Pulmonary artery endothelial cell (primary cell): ENCODE data around the gene TPST2. TPM values are rescaled to one million over a fixed set of nuclear protein-coding genes. Genes with fewer than 3 reads are reported as not detected.

Experiments
- DNase-seq: peaks from one replicate; pipeline ENCODE4 v3.0.0-alpha.2; 2011; ENCODE audit warnings: low read depth, low spot score
- total RNA-seq: library from RNA; depleted of rRNA; stranded (reverse); fragments of >200 nt; gene quantifications from 2 replicates; pipeline ENCODE4 v1.2.3, GENCODE V29; 2014

The TPST2 gene
- total RNA-seq, 1 donor from 2014 or later = 33.6 TPM

- DNase-seq = no peak
Observed at GRCh38 chr22:26476705-26477340, 113.1 kb downstream of the TPST2 start.

DNA sequence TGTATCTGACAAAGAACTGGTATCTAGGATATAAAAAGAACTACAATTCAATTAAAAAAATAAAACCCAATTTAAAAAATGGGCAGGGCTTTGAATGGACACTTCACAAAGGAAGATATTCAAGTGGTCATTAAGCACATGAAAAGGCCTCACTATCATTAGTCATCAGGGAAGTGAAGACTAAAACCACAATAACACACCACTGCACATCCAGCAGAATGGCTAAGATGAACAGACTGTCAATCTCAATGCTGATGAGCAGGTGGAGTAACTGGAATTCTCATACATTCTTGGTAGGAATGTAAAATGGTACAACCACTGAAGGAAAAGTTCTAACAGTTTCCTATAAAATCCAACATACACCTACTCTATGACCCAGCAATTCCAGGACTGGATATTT, 115.2 kb downstream of the TPST2 start:
- DNase-seq = no peak

Other genes with a start within 250 kb of the TPST2 start
- 7.5 and 8.2 TPM in 2 replicates for gene ASPHD2, start 160.9 kb downstream of the TPST2 start, total RNA-seq
- gene HPS4, start 106.3 kb downstream of the TPST2 start, total RNA-seq = 18.0 and 18.4 TPM in 2 replicates
- gene SRRD, start 106.3 kb downstream of the TPST2 start, total RNA-seq = 17.6 and 28.9 TPM in 2 replicates
- gene TFIP11, start 77.7 kb downstream of the TPST2 start, total RNA-seq = 40.1 and 57.1 TPM in 2 replicates
- not detected in 2 replicates for gene CRYBB1, start 27.9 kb upstream of the TPST2 start, total RNA-seq
- gene CRYBA4, start 31.8 kb upstream of the TPST2 start, total RNA-seq = not detected in 2 replicates
- gene MIAT, start 67.5 kb upstream of the TPST2 start, total RNA-seq = 0.26 and 0.32 TPM in 2 replicates